GM21367 (cell line): Measurements from ENCODE around the gene SNAPC1.
A peak's percentile ranks its signal among the peaks of the same experiment; 100 is the strongest.
"Not testable (repeated sequence)": the region's sequence is repeated elsewhere in the genome, so short reads cannot be mapped to it uniquely, and the experiment has no call there.

Source experiments
- ATAC-seq: cut with Tn5 transposase; IDR thresholded peaks from one replicate; pipeline ENCODE4 v1.9.1; 2021; ENCODE audit not compliant: unreplicated experiment

Gene SNAPC1, protein sequence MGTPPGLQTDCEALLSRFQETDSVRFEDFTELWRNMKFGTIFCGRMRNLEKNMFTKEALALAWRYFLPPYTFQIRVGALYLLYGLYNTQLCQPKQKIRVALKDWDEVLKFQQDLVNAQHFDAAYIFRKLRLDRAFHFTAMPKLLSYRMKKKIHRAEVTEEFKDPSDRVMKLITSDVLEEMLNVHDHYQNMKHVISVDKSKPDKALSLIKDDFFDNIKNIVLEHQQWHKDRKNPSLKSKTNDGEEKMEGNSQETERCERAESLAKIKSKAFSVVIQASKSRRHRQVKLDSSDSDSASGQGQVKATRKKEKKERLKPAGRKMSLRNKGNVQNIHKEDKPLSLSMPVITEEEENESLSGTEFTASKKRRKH

DNA sequence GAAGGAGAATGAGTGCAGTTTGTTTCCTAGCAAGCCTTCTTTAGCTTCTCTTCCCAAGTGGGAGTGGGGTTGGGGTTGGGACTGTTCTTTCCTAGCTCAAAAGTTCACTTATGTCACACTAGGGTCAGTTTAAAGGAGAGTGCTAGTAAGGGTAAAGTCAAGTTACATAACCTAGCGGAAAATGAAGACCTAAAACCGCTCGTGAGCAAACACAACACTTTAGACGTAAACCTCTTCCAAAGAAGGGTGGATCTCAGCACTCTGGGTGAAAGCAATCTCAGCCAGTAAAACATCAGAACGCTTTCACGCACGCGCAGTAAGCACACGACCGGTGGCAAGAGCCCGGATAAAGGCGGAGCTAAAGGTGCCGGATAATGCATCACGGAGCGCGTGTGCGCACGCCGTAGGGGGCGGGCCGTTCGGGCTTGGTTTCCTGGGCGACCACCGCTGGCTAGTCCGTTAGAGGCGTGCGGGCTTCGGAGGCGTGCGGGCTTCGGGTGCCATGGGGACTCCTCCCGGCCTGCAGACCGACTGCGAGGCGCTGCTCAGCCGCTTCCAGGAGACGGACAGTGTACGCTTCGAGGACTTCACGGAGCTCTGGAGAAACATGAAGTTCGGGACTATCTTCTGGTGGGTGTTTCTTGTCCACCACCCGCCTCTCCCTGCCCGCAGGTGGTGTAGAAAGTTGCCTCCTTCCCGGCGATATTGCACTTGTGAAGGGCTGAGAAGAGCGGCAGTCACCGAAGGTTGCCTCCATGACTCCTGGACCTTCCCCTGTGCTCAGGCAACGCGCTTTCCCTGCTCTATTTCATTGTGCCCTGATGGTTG is at the start of gene SNAPC1:
Gene SNAPC1 (plus strand): TSS at position 462 of the 828 bp plus-strand sequence. CDS start 41 bp downstream, at position 503.
- ATAC-seq, result peak; percentile 99

DNA sequence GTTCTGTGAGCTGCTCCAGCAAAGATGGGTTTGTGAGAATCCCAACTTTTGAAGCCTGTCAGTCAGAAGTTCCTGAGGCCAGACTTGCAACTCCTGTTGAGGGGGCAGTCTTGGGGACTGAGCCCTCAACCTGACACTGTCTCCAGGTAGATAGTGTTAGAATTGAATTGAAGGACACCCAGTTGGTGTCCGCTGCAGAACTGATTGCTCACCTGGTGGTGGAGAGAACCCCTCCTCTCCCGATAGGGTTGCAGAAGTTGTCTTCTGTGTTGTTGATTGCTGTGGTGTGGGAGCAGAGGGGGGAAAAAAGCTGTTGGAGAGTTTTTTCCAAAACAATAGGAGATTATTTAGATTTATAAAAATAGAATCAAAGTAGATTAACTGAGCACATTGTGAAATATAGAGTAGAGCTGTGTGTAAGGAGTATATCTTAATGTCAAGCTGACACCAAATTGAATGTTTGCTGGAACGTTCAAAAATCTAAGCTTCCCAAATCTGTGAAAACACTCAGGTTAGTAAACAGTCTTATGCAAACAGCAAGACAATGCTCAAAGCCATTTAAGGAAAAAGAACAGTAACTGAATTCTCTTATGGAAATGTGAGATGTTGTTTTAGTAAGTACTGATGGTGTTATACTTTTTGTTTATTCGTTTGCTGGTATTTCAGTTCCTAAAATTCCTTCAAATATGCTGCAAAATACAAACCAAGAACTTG is 48.3 kb upstream of the SNAPC1 start:
- no peak for ATAC-seq

DNA sequence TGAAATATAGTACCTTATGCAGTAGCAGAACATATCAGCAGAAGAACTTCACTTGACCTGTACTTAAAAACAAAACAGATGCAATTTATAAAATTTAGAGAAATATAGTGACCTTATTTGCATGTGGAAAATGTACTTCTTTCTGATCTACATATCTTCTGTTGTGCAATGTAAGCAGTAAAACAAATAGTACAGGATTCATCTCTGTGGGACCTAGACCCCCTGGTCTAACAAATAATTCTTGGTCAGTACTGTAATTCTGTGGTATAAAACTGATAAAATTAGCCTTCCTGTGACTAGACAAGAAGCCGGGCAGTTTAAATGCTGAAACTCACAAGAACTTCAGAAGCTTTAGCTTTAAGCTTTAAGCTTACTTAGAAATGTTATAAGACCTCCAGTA is 45.3 kb upstream of the SNAPC1 start:
- no peak for ATAC-seq

DNA sequence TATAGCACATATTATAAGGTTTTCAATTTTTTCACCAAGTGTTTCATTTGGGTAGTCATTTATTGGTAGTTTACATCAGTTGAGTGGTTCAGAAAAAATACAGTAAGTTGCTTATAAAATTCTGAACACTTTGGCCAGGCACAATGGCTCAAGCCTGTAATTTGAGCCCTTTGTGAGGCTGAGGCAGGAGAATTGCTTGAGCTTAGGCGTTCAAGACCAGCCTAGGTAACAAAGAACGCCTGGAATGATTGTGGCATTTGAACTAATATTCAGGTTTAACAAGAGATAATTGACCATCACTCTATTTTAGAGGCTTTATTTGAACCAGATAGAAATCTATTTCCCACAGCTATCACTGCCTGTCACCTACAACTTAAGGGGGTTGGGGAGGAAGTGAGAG is 44.2 kb upstream of the SNAPC1 start:
- no peak for ATAC-seq

DNA sequence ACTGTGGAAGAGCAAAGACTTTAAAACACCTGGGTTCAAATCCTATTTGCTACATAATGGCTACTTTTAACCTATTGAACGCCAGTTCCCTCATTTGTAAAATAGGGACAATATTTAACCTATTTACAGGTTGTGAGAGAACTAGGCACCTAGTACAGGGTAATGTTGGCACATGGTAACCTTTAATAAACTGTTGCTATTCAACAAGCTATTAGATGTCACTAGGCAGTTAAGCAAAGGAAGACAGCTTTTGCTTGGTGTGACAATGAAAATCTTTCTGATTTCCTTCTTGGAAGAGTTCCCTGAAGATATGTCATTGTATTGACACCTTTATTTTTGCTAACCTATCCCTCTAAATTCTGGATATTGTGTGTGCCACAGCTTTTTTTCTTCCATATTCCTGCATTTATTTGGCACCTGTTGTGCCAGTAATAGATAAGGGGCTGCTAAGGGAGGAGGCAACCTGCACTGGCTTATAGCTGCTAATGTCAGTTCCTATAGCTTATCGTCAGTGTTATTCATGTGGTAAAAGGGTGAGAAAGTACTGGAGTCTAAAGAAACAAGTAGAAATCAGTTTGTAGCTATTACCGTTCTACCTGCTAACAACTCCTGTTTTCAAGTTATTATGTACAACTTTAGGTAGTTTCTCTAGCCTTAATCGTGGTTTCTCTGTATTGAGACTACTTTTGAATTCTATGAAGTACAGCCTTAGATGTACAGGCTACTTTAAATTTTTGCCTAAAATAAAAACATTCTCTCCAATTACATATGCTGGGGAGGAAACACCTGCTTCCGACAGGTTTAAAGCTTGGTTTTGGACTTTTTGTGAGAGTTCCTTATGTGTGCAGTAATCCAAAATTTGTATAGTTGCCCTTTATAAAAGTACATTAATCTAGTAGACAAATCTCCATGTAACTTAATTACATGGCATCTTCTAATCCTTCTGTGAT is 42.6 kb upstream of the SNAPC1 start:
- ATAC-seq, result no peak

DNA sequence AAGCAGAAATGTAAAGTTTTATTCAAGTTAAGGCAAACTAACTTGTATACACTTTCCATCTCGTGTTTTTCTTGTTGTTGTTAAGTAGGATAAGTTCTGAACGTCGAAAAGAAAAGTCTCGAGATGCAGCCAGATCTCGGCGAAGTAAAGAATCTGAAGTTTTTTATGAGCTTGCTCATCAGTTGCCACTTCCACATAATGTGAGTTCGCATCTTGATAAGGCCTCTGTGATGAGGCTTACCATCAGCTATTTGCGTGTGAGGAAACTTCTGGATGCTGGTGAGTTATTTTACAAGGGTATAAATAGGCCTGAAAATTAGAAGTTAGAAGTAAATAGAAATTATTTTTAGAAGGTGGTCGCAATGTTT is 41.9 kb upstream of the SNAPC1 start:
- no peak for ATAC-seq

DNA sequence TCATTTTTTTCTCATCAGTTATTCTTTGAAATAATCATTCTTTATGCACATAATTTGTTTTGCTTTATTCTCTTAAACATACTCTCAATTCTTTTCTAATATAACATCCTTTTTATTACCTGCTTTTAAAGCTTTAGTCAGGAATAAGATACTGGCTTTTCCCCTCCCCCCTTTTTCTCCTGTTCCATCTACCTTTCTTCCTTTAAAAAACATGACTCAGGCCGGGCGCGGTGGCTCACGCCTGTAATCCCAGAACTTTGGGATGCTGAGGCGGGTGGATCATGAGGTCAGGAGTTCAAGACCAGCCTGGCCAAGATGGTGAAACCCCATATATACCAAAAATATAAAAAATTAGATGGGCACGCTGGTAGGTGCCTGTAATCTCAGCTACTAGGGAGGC is 41.5 kb upstream of the SNAPC1 start:
- no peak for ATAC-seq

DNA sequence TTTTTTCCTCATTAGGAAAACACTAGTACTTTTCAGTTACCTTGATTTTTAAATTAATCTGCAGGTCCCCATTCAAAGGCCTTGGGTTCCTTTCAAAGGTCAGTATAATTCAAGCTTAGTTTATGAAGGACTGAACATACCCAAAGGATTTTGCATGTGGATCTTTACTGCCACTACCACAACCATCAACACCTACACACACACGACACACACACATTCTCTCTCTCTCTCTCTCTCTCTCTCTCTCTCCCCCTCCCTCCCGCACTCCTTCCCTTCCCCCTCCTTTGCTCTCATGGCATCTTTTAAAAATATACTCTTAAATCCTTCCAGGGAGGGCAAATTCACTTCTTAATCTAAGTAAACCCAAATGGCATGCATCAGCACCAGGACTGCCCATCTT is 38.1 kb upstream of the SNAPC1 start:
- ATAC-seq, result no peak

DNA sequence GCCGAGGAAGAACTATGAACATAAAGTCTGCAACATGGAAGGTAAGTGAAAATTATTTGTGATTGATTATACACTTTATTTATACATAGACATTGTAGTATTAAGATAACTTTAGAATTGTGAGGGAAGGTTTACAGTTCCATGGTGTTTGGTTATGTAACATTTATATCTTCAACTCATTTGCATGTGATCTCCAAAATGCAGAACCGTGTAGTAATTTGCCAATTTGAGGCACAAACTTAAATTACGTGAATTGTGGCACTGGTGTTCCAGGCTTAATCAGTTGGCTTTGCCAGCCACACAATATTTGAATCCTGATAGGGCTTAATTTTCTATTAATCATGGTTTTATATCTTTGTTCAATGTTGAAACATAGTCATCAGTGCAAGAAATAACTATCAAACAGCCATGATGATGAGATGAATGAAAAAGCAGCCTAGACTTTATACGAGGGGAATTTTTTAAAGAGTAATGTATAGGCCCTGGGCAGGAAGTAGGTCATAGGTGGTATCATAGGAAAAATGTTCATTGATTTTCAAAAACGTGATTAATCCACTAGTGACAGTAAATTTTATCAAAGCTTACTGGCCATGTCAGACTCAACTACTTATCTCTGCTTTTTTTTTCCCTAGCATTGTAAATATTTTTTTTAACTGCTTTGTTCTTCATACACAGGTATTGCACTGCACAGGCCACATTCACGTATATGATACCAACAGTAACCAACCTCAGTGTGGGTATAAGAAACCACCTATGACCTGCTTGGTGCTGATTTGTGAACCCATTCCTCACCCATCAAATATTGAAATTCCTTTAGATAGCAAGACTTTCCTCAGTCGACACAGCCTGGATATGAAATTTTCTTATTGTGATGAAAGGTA is 35.2 kb upstream of the SNAPC1 start:
- ATAC-seq, result no peak

DNA sequence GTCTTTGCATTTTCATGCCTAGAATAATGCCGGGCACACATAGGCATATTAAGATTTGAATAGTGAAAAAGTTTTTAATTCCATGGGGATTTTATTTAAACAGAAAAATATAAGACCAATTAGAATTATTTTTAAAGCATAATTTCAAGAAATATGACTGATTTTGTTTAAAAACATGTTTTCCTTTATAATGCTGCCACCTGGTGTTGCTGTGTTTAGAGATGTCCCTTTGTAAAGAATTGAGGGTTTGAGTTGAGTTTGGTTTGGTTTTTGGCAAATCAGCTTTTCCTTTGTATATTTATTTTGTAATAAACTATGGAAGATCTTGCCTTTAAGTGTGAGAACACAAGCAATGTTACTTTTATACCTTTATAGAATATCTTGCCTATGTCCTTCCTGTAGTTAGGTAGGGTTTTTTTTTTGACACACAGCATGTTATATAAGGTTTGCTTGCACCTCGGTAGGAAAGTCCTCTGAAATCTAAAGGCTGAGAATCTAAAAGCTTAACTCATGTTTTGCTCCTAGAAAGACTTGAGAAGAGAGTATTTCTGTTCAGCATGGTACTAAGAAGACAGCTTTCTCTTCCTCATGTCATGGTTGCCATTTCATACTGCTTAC is 31.4 kb upstream of the SNAPC1 start:
- no peak for ATAC-seq

DNA sequence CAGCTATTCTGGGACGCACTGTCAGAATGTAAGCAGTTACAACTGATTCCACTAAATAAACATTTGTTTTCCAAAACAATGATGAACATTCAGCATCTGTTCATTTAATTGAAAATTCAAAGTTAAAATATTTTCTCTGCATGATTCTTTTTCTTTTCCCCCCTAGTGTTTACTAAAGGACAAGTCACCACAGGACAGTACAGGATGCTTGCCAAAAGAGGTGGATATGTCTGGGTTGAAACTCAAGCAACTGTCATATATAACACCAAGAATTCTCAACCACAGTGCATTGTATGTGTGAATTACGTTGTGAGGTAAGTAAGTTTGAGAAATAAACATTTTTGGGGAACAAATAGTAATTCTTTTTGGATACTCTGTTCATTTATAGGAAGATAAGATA is 28.2 kb upstream of the SNAPC1 start:
- no peak for ATAC-seq

DNA sequence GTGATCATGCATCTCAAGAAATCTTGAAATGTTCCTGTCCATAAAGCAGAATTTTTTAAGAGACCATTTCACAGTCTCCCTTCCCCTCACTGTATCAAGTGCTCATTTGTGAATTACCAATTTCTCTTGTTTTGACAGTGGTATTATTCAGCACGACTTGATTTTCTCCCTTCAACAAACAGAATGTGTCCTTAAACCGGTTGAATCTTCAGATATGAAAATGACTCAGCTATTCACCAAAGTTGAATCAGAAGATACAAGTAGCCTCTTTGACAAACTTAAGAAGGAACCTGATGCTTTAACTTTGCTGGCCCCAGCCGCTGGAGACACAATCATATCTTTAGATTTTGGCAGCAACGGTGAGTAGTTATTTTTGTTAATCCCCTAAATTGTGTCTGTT is 25.5 kb upstream of the SNAPC1 start:
- no peak for ATAC-seq

DNA sequence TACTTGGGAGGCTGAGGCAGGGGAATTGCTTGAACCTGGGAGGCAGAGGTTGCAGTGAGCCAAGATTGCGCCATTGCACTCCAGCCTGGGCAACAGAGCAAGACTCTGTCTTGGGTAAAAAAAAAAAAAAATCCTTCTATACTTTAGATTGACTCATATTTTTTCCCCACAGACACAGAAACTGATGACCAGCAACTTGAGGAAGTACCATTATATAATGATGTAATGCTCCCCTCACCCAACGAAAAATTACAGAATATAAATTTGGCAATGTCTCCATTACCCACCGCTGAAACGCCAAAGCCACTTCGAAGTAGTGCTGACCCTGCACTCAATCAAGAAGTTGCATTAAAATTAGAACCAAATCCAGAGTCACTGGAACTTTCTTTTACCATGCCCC is 24.3 kb upstream of the SNAPC1 start:
- ATAC-seq, result no peak

DNA sequence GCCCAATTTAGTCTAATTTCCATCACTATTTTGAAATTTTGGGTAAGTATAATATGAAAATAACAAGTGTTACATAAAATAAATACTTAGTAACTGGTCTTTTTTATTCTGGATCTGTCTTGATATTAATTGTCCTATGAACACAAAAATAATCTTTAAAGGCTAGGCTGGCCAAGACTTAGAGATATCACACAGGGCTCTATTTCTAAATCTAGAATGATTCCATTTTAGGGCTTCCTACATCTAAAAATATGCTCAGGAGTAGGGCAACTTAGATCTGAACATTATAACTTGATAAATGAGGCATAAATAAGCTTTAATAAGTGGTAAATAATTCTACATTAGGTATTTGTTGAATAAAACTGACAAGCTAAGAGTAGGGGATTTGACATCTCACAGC is 23.1 kb upstream of the SNAPC1 start:
- ATAC-seq, result no peak

DNA sequence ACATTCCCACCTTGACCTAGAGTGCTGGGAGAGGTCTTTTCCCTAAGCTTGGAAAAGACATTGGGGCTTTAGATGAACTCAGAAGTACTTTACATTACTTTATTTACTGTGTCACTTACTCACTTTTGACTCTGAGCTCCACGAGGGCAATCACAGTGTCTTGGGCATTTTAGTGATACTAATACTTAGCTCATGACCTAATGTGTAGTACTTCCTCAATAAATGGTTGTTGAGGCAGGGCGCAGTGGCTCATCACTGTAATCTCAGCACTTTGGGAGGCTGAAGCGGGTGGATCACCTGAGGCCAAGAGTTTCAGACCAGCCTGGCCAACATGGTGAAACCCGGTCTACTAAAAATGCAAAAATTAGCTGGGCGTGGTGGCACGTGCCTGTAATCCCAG is 19.8 kb upstream of the SNAPC1 start:
- no peak for ATAC-seq

DNA sequence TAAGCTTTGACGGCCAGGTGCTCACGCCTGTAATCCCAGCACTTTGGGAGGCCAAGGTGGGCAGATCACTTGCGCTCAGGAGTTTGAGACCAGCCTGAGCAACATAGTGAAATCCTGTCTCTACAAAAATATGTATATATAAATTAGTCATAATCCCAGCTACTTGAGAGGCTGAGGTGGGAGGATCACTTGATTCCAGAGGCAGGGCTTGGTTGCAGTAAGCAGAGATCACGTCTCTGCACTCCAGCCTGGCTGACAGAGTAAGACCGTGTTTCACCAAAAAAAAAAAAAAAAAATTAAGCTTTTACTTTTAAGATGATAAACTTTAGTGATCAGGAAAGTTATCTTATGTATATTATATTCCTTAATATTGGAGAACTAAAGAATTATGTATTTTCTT is 18.0 kb upstream of the SNAPC1 start:
- ATAC-seq, result no peak

DNA sequence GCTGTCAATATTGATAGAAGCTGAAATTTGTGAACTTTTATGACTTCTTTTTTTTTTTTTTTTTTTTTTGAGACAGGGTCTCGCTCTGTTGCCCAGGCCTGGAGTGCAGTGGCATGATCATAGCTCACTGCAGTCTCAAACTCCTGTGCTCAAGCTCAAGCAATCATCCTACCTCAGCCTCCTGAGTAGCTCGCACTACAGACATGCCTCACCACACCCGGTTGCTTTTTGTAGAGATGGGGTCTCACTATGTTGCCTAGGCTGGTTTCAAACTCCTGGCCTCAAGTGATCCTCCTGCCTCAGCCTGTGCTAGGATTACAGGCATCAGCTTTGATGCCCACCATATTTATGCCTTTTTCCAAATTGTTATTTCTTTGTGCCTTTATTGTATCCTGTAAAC is 15.9 kb upstream of the SNAPC1 start:
- not testable (repeated sequence) for ATAC-seq

DNA sequence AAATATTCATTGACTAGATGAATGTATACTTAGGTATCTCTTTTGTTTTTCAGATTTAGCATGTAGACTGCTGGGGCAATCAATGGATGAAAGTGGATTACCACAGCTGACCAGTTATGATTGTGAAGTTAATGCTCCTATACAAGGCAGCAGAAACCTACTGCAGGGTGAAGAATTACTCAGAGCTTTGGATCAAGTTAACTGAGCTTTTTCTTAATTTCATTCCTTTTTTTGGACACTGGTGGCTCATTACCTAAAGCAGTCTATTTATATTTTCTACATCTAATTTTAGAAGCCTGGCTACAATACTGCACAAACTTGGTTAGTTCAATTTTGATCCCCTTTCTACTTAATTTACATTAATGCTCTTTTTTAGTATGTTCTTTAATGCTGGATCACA is 15.3 kb upstream of the SNAPC1 start:
- no peak for ATAC-seq

DNA sequence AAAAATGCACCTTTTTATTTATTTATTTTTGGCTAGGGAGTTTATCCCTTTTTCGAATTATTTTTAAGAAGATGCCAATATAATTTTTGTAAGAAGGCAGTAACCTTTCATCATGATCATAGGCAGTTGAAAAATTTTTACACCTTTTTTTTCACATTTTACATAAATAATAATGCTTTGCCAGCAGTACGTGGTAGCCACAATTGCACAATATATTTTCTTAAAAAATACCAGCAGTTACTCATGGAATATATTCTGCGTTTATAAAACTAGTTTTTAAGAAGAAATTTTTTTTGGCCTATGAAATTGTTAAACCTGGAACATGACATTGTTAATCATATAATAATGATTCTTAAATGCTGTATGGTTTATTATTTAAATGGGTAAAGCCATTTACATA is 14.9 kb upstream of the SNAPC1 start:
- ATAC-seq, result no peak
